SKM-1 (cell line): ENCODE measurements around the gene DENND1A.

ENCODE experiments used
- DNase-seq: peaks from one replicate; lab custom pipeline; 2025; ENCODE audit not compliant: unreplicated experiment; lab: John Stamatoyannopoulos, UW

DENND1A gene

DNA sequence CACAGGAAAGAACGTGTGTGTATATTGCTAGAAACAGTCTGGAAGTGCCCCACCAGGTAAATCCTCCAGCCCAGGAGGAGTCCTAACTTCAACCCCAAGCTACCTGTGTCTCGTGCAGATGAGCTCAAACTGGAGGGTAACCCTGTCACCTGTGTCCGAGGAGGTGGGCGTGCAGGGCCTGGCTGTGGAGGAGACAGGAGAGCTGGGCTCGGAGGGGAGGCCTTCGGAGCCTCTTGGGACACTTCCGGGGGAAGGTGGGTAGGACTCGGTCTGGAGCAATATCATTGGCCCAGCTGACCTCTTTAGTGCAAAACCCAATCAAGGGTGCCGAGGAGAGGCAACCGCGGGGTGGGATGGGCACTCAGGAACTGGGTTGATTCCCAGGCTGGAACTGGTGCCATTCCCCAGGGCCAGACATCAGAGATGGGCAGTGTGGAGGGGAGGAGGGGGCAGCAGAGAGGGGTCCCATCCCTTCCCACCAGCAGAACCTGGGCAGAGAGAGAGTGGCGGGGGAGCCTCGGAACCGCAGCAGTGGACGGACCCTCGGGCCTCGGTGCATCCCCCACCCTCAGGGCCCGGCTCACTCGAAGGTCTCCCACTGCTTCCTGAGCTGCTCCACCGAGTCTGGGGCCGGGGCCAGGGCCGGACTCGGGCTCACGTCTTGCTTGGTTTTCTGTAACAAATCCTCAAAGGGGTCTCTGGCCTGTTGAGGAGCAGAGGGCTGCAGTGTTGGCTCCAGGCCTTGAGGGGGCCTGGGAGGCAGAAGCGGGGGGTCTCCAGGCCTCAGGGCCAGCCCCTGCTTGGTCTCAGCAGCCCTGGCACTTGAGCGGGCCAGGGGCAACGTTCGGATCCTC, 548.8 kb downstream of the DENND1A start:
- no peak for DNase-seq

DNA sequence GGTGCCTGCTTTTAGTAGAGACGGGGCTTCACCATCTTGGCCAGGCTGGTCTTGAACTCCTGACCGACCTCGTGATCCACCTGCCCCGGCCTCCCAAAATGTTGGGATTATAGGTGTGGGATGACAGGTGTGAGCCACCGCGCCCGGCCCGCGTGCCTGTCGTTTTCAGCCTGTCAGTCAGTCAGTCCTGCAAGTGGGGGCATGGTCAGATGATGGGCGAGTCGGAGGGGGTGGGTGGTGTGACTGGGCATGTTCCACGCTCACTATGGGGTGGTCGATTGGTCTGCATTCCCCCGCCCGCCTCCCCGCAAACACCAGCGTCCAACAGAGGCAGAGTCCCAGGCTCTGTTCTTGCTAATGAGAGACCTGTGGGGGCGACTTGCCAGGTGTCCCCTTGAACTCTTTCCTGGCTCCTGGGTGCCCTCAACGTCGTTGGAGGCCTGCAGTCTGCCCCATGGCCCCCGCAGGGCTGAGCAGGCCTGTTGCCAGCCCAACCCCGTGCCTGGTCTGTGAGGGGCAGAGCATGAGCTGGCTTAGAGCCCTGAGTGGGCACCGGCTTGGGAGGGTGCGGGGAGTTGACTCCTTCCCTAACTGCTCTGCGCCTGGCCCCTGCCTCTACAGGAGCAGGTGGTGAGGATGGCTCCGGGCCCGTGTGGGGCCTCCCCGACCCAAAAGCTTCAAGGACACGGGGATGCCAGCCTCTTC, 550.8 kb downstream of the DENND1A start:
- no peak for DNase-seq

DNA sequence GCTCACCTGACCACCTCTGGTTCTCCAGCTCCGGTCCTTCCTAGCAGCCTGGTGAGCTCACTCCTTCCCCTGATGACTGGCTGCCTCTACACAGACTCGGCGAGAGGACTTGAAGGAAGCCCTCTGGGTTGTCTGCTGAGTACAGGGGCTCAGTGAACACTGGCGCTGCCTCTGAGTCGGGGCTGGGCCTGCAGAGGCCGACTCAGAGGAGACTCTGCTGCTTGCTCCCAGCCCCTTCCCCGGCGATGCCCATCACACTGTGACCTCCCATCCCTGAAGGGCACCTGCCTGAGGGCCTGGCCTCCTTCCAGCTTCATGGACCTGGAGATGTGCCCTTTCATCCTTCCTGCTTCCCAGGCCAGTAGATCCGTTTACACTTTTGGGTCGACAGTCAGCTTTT, 551.9 kb downstream of the DENND1A start:
- DNase-seq, result no peak

DNA sequence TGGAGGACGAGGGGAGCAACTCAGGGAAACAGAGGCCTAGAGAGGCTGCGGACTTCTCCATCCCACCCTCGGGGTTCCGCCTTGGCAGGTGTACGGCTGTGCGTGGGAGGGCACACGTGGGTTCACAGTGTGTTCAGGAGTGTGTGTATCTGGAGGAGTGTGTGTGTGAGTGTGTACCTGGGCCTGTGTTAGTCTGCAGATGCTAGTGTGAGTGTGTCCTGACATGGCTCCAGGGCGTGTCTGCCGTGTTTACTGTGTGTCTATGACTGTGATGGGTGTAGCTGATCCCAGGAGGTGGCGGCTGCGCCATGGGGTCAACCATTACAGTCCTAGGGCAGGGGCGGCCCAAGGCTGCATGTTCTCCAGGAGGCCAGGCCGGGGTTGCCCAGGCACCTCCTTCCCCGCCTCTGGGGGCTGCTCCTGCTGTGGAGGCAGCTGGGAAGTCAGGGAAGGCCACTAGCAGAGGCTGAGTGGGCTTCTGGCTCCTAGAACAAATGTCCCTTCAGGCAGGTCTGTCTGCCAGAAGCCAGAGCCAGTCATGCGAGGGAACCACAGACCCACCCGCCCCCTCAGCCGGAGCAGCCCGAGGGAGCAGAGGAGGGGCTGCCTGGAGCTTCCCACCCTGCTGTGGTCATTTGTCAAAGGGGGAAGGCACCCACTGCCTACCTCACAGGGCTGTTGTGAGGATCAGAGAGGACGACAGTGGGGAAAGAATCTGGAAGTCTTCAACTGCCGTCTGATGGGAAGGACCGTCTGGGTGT, 552.5 kb downstream of the DENND1A start:
- DNase-seq, result no peak

DNA sequence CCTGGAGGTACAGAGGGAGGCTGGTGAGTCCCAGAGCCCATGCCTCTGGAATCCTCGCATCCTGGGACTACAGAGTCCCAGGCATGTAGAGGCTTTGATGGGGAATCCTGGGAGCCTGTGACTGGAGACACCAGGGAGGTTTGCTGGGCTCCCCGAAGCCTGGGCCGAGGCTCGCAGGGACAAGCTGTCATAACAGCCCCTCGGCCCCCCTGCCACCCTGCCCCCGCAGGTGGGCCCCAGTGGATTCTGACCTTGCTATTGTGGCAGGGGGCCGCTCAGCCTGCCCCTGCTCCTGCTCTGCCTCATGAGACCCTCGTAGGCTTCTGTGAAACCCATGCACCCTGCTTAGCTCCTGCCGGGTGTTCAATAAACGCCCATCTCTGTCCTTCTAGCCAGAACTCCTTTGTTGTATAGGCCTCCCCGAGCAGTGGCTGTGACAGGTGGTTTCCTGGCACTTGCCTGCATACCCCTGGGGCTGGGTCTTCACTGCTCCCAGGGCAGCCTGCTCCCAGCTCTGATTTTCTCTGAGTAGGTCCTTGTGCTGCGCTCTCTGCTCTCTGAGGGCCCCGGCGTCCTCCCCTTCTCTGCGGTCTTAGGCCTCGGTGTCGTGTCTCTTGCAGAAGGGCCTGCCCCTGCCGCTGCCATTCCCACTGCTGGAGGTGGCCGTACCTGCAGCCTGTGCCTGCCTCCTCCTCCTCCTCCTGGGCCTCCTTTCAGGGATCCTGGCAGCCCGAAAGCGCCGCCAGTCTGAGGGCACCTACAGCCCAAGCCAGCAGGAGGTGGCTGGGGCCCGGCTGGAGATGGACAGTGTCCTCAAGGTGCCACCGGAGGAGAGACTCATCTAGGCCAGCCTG, 553.5 kb downstream of the DENND1A start:
- DNase-seq, result no peak

DNA sequence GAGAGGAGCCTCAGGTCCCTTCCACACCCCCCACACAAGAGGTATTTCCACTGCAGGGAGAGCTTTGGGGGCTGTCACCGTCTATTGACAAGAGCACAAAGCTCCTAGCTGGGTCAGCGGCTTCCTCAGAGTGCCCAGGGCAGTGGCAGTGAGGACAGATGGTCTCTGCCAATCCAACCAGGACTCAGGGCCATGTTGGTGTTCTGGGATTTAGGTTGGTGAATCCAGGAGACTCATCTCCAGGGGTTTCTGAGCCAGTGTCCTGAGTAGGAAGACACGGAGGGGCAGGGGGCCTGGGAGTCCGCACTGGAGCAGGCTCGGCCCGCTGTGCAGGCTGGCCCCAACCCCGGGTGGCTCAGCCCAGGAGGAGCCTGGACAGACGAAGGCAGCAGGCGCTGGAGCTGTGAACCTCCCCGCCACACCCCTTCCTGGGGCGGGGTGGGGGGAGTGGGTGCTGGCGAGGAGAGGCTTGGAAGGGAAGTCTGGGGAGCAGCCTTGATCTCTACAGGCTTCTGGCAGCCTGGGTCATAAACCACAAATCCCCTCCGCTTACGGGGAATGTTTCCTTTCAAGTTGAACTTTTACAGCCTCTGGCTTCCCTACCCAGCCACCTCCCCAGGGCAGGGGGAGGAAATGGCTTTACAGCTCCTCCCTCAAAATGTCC, 554.3 kb downstream of the DENND1A start:
- DNase-seq, result peak; percentile 19

DNA sequence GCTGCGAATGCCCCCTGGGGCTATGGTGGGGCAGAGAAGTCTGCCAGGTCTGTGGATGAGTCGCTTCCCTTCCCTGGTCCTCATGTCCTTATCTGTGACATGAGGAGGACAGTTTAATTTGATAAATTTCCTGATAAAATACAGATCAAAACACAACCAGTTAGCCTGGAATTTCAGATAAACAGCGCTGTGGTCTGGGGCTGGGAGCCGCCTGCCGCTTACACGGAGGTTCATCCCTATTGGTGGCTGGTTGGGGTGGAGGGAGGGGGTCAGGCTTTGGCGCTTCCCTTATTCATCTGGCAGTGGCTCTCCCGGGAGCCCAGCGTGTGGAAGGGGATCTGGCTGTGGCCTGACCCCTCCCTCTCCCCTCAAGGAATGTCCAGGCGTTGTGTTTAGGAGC, 556.0 kb downstream of the DENND1A start:
- DNase-seq, result no peak

DNA sequence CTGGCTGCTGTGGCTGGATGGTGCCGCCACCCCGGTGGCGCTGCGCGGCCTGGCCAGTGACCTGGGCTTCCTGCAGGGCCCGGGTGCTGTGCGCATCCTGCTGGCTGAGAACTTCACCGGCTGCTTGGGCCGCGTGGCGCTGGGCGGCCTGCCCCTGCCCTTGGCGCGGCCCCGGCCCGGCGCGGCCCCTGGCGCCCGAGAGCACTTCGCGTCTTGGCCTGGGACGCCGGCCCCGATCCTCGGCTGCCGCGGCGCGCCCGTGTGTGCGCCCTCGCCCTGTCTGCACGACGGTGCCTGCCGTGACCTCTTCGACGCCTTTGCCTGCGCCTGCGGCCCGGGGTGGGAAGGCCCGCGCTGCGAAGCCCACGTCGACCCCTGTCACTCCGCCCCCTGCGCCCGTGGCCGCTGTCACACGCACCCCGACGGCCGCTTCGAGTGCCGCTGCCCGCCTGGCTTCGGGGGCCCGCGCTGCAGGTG, 556.4 kb downstream of the DENND1A start:
- DNase-seq, result no peak

DNA sequence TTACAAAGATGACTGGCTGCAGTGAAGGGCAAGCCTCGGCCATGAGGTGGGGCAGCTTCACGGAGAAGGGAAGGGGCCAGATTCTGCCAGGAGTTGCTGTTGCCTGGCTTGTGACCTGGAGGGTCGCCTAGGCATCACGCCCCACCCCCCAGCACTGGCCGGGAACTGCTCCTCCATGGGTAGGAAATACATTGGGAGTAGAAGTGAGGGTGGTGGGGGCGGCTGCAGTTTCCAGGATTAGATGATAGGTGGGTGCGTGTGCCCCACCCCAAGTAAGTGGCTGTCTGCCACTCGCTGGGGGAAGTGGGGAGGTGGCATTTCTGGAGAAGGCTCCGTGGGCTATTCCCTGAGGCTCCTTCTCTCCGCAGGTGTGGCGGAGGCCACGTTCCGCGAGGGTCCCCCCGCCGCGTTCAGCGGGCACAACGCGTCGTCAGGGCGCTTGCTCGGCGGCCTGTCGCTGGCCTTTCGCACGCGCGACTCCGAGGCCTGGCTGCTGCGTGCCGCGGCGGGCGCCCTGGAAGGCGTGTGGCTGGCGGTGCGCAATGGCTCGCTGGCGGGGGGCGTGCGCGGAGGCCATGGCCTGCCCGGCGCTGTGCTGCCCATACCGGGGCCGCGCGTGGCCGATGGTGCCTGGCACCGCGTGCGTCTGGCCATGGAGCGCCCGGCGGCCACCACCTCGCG, 557.0 kb downstream of the DENND1A start:
- no peak for DNase-seq

DNA sequence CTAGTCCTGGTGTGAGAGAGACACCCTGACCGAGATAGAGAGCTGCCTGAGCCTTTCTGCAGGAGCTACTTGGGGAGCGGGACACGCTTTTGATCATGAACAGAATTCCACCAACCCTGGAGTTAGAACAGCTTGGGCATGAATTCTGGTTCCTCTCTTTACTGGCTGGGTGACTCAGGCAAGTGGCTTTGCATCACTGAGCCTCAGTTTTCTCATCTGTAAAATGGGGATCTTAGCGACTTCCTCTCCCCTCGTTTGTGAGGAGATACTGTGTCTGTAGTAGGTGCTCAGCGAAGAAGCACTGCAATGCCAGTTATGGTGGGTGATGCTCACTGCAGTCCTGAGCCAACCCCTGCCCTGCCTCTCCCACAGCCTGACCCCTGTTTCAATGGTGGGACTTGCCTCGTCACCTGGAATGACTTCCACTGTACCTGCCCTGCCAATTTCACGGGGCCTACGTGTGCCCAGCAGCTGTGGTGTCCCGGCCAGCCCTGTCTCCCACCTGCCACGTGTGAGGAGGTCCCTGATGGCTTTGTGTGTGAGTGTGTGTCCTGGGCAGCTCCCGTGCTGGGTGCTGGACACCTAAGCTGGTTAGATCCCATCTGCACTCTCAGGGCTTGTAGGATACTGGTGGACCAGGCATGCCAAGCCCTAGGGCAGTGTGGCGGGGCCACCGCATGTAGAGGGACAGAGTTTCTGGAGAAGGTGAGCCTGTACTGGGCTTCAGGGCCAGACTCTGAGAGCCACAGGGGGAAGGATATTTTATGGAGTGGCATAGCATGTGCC, 557.9 kb downstream of the DENND1A start:
- no peak for DNase-seq

DNA sequence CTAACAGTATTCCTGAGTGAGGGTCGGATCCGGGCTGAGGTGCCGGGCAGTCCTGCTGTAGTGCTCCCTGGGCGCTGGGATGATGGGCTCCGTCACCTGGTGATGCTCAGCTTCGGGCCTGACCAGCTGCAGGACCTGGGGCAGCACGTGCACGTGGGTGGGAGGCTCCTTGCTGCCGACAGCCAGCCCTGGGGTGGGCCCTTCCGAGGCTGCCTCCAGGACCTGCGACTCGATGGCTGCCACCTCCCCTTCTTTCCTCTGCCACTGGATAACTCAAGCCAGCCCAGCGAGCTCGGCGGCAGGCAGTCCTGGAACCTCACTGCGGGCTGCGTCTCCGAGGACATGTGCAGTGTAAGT, 558.7 kb downstream of the DENND1A start:
- no peak for DNase-seq

DNA sequence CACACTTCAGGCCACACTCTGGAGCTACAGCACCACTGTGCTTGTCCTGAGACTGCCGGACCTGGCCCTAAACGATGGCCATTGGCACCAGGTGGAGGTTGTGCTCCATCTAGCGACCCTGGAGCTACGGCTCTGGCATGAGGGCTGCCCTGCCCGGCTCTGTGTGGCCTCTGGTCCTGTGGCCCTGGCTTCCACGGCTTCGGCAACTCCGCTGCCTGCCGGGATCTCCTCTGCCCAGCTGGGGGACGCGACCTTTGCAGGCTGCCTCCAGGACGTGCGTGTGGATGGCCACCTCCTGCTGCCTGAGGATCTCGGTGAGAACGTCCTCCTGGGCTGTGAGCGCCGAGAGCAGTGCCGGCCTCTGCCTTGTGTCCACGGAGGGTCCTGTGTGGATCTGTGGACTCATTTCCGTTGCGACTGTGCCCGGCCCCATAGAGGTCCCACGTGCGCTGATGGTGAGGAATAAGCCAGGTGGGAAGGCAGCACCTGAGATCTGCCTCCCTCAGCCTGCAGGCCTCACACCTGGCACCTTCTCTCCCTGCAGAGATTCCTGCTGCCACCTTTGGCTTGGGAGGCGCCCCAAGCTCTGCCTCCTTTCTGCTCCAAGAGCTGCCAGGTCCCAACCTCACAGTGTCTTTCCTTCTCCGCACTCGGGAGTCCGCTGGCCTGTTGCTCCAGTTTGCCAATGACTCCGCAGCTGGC, 559.2 kb downstream of the DENND1A start:
- DNase-seq, result no peak

DNA sequence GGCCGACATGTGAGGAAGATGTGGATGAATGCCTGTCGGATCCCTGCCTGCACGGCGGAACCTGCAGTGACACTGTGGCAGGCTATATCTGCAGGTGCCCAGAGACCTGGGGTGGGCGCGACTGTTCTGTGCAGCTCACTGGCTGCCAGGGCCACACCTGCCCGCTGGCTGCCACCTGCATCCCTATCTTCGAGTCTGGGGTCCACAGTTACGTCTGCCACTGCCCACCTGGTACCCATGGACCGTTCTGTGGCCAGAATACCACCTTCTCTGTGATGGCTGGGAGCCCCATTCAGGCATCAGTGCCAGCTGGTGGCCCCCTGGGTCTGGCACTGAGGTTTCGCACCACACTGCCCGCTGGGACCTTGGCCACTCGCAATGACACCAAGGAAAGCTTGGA, 559.8 kb downstream of the DENND1A start:
- no peak for DNase-seq

DNA sequence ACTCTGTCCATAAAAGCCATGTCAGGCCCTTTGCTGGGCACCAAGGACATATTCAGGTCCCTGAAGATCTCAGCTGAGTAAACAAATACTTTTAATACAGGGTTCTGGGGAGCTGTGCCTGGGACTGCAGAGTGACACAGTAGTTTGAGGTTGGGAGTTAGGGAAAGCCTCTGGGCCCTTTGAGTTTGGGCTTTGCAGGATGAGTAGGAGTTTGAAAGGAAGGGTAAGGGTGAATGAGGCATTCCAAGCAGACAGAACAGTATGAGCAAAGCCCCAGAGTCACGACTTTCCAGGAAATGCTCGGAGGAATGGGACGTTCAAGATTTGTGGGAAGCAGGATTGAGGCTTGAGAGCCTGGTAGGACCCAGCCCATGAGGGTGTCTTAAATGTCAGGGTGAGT, 560.6 kb downstream of the DENND1A start:
- DNase-seq, result no peak

DNA sequence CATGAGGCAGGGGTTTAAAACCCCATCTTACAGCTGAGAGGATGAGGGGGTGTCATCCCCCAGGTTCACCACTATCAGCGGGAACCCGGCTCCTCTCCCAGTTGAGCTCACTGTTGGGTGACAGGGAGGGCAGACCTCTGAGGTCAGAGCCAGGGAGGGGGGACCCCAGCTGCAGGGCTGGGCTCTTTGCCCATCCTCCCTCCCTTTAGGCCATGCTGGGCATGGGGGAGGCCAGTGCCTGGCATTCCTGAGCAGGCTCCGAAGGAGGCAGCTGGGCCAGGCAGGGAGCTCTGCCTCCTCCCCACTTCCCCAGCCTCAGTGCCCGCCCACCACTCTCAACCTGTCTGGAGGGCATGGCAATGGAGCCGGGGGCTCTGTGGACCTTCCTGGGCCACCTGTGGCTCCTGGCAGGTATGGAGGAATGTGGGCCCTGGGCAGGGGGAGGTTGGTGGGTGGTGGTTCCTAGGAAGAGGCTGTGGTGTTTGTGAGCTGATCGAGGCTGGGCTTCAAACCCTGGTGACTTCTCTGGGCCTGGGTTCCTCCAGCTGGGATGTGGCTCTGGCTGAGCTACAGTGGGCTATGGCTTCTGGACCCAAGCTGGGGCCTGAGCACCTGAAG, 561.3 kb downstream of the DENND1A start:
- no peak for DNase-seq

DNA sequence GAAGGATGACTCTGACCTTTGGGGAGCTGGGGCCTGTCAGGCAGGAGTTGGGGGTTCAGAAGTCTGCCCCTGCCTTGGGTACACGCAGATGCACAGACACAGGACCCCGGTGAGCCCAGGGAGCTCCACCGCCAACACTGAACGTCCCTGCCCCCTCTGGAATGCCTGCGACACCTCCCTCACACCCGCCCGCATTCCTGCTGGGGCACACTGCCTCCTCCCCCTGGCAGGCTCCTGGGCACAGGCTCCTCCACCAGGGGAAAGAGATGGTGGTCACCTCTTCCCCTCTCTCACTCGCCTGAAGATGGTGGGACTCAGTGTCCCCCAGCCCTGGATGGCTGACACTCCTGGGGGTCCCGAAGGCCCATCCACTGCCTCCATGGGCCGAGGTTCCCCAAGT, 561.9 kb downstream of the DENND1A start:
- DNase-seq, result no peak

DNA sequence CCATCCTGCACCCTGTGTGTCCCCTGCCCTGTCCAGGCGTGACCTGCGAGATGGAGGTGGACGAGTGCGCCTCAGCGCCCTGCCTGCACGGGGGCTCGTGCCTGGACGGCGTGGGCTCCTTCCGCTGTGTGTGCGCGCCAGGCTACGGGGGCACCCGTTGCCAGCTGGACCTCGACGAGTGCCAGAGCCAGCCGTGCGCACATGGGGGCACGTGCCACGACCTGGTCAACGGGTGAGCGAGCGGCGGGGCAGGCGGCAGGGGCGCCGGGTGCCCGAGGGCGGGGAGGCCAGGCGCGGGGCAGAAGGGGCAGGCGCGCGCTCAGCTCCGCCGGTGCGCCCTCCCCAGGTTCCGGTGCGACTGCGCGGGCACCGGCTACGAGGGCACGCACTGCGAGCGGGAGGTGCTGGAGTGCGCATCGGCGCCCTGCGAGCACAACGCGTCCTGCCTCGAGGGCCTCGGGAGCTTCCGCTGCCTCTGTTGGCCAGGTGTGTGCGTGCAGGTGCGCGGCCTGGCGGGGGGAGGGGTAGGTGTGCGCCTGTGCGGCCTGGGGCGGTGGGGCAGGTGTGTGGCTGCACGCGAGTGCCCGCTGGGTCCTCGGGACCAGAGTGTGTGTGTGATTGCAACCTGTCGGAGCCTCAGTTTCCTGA, 563.9 kb downstream of the DENND1A start:
- DNase-seq, result no peak
